Ovary (tissue), 3 donors: ENCODE data around the gene EAPP.

Experiments
- CTCF ChIP-seq, 3 donors: fragments of 450-650 bp in 2 of 3; fragments of 200-600 bp in 1 of 3; IDR thresholded peaks; one replicate each; pipeline versions ENCODE4 v1.5.1 to v1.8.0; 2016 to 2022; ENCODE audit warnings: antibody characterized with exemption in 3 of 3, mild to moderate bottlenecking in 1 of 3
- POLR2A ChIP-seq: fragments of 450-650 bp; IDR thresholded peaks from one replicate; pipeline ENCODE4 v1.6.1; 2017; ENCODE audit warnings: antibody characterized with exemption, mild to moderate bottlenecking, moderate library complexity
- donor health status: DM: no; HTN: no; CAD: no.

- no peak for TF ChIP-seq POLR2A
- no peak for TF ChIP-seq CTCF (IDR thresholded peaks at IDR 0.05)
Observed at GRCh38 chr14:34502545-34503225, 36.8 kb downstream of the EAPP start.
